Measurements from ENCODE around the gene SGMS1.
"Not testable (repeated sequence)": the region's sequence is repeated elsewhere in the genome, so short reads cannot be mapped to it uniquely, and the experiment has no call there.

Gene SGMS1

GRCh38 chr10:50445777-50446176 is 178.0 kb downstream of the SGMS1 start:
- not testable (repeated sequence) for DNase-seq

- DNase-seq = no peak
Measured at GRCh38 chr10:50440489-50440888, 183.3 kb downstream of the SGMS1 start.

- no peak for DNase-seq
Measured at GRCh38 chr10:50439806-50440205, 183.9 kb downstream of the SGMS1 start.

- no peak for DNase-seq
Measured at GRCh38 chr10:50439187-50439586, 184.6 kb downstream of the SGMS1 start.

GRCh38 chr10:50438049-50438936 is 185.5 kb downstream of the SGMS1 start:
- DNase-seq = no peak

- no peak for DNase-seq
Measured at GRCh38 chr10:50437248-50437647, 186.5 kb downstream of the SGMS1 start.

GRCh38 chr10:50436805-50437204 is 187.0 kb downstream of the SGMS1 start:
- no peak for DNase-seq

- no peak for DNase-seq
Measured at GRCh38 chr10:50432211-50433009, 191.3 kb downstream of the SGMS1 start.

GRCh38 chr10:50431791-50432190 is 192.0 kb downstream of the SGMS1 start:
- DNase-seq = no peak

- DNase-seq = no peak
Measured at GRCh38 chr10:50431133-50431532, 192.6 kb downstream of the SGMS1 start.

GRCh38 chr10:50426485-50426884 is 197.3 kb downstream of the SGMS1 start:
- DNase-seq = no peak

- DNase-seq = not testable (repeated sequence)
Measured at GRCh38 chr10:50425215-50425614, 198.5 kb downstream of the SGMS1 start.

- DNase-seq = no peak
Measured at GRCh38 chr10:50423448-50423847, 200.3 kb downstream of the SGMS1 start.

GRCh38 chr10:50422259-50422658 is 201.5 kb downstream of the SGMS1 start:
- DNase-seq = no peak

GRCh38 chr10:50421026-50421719 is 202.6 kb downstream of the SGMS1 start:
- peak; percentile 26 for DNase-seq

GRCh38 chr10:50420196-50420595 is 203.6 kb downstream of the SGMS1 start:
- no peak for DNase-seq

- DNase-seq = no peak
Measured at GRCh38 chr10:50419756-50420155, 204.0 kb downstream of the SGMS1 start.

GRCh38 chr10:50419091-50419490 is 204.7 kb downstream of the SGMS1 start:
- no peak for DNase-seq

- peak; percentile 45 for DNase-seq
Measured at GRCh38 chr10:50417886-50418830, 205.6 kb downstream of the SGMS1 start.

GRCh38 chr10:50417486-50417885 is 206.3 kb downstream of the SGMS1 start:
- DNase-seq = no peak

GRCh38 chr10:50416881-50417280 is 206.9 kb downstream of the SGMS1 start:
- DNase-seq = no peak

- DNase-seq = no peak
Measured at GRCh38 chr10:50416181-50416824, 207.5 kb downstream of the SGMS1 start.
